C4-2B (cell line): ENCODE data around the gene KCNIP4.

Experiments
- CTCF ChIP-seq: fragments of 450-650 bp; conservative IDR thresholded peaks from 2 replicates; pipeline ENCODE4 v1.5.1; 2017; ENCODE audit warnings: mild to moderate bottlenecking
- ZFX ChIP-seq: fragments of 450-650 bp; IDR thresholded peaks from 2 replicates; pipeline ENCODE4 v1.6.1; 2017

- TF ChIP-seq CTCF = no peak
- no peak for TF ChIP-seq ZFX
Measured at GRCh38 chr4:21815651-21816377, 132.8 kb downstream of the KCNIP4 start.
